CD4-positive, alpha-beta T cell treated with Interleukin-15 for 1 hour (primary cell): ENCODE data around the gene HOMEZ.

Source experiments
- DNase-seq: peaks from one replicate; pipeline ENCODE4 v3.0.0-alpha.2; 2020

HOMEZ gene

DNA sequence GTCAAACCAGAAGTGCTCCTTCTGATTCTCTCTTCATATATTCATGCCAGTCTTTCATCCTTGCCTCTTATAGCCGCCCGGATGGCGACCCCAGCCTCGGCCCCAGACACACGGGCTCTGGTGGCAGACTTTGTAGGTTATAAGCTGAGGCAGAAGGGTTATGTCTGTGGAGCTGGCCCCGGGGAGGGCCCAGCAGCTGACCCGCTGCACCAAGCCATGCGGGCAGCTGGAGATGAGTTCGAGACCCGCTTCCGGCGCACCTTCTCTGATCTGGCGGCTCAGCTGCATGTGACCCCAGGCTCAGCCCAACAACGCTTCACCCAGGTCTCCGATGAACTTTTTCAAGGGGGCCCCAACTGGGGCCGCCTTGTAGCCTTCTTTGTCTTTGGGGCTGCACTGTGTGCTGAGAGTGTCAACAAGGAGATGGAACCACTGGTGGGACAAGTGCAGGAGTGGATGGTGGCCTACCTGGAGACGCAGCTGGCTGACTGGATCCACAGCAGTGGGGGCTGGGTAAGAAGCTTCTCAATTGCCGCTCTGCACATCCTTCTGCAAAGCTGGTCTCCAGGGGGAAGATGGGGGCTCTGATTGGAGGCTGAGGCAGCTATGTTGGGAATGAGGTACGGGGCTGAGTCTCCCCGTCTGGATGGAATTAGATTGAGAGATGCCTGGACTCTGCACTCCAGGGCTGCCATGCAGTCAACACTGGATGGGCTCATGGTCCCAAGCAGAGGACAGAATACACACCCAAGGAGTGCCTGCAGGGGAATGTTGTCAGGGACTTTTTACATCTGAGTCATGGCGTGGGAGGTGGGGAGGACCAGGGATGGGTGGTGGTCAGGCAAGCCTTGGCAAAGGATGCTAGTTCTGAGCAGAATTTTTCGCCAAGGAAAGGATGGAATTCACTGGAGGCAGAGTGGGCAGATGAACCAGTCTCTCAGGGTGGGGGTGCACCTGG is 22.0 kb upstream of the HOMEZ start:
- no peak for DNase-seq

DNA sequence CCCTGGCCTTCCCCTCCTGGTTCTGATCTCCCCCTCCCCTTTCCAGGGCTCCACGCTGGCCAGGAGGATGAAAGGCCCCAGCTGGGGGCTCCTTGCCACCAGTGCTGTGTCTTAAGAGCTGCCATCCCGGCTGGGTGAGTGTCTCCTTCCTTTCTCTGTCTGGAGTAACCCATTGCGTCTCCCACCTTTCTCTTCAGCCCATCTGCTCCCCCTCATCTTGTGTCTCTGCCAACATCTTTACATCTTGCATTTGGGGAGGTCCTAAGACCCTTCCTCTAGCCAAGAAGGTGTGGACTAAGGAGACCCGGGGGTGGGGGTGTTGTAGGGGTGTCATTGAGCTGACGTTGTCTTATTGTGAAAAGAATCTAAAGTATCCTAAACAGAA is 21.2 kb upstream of the HOMEZ start:
- no peak for DNase-seq

DNA sequence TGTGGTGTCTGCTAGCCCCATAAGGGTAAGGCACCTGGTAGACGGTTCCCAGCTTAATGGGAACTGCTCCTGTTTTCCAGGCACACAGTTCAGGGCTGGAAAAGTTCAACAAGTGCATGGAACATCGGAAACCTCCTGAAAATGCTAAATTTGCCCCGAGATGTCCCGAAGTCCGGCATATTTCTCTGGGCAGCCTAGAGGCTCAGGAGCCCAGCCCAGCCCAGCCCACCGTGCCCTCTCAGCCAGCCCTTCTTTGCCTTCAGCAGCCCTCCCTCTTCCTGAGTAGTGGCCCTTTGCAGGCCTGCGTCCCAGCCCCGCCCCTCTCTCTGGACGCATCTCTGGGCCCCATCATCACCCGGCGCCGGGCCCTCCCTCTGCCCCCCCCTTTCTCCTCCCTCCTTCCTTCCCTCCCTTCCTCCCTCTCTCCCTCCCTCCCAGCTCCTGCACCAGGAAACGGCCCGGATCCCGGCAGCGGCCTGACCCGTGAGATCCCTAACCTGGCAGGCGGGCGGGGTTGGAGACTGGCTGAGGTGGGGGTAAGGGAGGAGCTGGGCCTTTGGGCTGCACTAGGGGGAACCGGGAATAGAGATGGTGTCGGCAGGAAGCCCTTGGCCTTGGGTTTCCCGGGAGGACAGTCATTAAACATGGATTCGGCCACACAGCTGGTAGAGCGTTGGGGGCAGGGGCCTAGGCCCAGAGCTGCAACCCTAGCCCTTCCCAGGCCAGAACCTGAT is 20.6 kb upstream of the HOMEZ start, which contains the start of gene BCL2L2:
Gene BCL2L2, plus strand, starts transcription at position 422 of the 734 bp plus-strand sequence. CDS start 935 bp downstream, outside the sequence.
- DNase-seq, result peak; percentile 54

DNA sequence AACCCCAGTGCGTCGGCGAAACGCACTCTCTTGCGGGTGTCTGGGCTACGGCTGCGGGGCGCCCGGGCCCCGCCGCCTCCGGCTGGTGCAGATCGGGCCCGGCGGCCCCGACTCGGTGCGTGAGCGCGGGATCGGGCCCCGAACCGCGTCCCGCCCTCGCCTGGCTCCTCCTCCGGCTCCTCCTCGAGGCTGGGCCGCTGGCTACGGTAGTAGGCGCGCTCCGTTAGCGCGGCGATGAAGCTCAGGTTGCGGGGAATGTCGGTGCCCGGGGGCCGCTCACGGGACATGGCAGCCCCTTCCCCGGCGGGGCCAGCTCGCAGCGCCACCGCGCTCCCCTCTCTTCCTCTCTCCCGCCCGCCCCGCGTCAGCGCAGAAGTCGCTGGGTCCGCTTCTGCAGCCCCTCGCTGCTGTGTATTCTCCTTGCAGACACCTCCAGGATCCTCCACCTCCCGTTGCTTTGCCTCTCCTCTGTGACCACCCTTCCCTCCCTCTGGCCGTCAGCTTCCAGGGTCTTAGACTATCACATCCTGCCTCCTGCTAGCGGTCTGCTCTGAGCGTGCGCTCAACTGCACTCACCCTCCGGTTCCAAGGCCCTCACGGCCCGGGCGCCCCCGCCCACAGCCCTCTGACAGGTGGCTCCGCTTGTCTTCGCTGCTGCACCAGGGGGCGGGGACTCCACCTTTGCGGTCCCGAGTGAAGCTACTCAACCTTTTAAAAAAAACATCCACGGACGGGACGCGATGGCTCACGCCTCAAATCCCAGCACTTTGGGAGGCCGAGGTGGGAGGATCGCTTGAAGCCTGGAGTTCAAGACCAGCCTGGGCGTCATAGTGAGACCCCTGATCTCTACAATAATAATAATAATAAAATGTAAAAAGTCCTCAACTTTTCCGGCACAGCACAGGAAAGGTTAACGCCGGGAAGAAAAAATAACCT is 16.6 kb upstream of the HOMEZ start, which contains the start of gene PPP1R3E:
Gene PPP1R3E, minus strand, starts transcription at position 570 of the 936 bp plus-strand sequence. Its CDS starts 283 bp downstream, at position 287.
- DNase-seq, result peak; percentile 88

DNA sequence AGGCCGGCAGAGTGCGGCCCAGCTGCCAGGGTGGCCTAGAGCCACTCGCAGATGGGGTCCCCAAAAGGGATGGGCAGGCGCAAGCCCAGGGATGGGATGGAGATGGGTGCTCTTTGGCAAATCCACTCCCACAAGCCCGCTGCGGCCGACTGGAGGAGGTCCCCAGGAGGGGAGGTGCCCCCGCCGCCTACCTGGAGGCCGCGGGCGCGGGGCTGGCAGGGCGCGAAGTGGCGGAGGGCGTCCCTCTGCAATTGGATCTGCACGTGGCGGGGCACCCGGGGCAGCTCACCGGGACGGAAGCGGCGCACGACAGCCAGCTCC is 16.0 kb upstream of the HOMEZ start:
- no peak for DNase-seq

DNA sequence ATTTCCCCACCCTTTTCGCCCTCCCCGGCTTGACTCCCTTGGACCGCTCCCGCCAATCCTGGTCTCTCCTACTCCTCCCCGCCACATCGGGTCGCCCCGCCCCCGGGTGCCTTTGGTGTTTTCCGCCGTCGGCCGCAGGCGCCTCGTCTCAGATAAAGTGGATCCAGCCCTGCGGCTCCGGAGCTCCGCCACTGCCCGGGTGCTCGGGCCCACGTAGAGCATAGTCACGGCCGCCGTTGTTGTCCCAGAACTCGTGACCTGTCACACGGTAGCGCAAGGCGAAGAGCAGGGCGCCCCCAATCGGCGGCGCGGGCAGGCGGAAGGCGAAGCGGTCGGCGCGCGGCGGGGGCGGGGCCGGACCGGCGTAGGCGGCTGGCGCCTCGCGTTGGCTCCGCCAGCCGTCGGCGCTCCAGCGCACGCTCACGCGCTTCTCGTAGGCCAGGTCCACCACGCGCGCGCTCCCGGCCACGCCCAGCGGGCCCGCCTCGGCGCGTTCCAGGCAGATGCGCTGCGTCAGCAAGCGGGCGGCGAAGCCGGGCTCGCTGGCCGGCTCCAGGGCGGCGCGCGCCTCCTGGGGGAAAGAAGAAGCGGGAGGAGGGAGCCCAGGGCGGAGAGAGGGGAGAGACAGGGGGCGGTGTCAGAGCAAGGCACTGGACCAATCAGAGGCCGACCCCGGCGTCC is 15.5 kb upstream of the HOMEZ start:
- peak; percentile 98 for DNase-seq

DNA sequence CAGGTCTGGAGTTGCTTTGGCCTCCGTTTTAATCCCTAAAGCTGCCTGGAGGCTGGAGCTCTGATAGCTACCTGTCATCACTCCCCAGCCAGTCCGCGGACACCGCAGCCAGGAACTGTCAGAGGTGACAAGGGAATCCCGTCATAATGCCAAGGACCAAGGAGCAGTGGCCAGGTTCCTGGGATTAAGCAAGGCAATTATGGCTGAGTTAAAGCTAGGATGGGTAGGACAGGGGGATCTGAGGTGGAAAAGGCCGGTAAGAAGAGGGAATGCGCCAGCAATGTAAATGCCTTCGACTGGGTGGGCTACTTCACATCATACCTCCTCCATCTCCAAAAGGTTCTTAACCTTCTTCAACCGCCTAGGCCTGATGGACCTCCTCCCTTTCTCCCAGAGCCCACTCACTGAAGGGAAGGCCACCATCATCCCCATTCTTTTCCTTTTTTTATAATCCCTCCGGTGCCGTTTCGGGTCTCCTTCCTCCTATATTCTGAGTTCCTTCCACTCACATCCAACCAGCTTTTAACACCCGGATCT is 14.8 kb upstream of the HOMEZ start:
- no peak for DNase-seq

DNA sequence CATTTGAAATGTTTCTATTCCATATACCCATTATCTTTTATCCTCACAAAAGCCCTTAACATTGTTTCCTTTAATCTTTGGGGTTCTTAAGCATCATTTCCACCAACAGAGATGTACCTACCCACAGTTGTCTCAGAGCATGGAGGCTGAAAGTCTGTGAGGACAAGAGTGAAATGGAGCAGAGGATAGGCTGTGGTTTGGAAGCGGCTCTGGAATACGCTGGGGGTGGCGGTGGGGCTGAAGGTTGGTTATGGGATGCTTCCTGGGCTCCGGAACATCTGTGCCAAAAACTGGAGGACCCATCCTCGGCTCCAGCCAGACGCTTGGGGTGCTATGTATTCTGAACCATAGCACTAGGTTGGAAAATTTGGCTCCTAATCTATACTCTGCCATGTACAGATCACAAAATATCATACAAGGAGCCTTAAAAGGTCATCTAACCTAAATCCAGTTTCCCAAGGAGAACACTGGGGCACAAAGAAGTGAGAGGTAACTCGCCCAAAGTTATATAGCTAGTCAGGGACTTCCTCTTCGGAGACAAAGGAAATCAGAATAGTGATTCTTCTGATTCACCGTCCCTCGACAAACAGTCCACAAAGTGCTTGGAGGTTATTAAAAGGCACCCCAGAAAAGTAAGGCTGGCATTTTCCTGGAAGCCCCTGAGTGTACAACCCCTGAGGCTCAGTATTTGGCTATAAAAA is 14.2 kb upstream of the HOMEZ start:
- DNase-seq, result no peak

DNA sequence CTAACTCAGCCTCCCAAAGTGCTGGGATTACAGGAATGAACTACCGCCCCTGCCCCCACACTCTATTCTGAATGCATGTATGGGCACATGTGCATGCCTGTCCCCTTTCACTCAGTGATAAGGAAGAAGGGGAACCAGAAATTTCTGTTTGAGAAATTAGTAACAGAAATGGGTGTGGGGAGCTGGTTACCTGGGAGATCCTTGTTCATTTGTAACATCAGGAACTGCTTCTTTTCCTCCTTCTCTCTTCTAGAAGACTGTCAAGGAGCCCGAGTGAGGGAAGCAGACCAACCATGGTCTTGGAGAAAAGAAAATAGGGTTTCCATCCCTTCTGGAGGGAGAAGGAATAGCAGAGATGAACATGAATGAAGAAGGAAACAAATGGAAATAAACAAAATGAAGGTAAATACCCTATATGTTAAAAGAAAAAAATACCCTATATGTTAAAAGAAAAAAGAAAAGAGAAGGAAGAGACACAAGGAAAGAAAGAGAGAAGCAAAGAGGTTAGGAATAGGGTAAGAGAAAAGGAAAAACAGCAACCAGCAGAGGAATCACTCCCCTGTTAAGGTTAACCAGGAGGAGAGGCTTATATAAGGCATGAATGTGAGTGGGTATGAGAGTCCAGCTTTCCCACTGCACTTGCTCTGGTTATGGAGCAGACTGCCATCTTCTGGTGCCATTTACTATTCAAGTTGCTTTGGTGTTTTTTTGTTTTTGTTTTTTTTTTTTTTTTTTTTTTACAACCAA is 13.5 kb upstream of the HOMEZ start:
- no peak for DNase-seq

DNA sequence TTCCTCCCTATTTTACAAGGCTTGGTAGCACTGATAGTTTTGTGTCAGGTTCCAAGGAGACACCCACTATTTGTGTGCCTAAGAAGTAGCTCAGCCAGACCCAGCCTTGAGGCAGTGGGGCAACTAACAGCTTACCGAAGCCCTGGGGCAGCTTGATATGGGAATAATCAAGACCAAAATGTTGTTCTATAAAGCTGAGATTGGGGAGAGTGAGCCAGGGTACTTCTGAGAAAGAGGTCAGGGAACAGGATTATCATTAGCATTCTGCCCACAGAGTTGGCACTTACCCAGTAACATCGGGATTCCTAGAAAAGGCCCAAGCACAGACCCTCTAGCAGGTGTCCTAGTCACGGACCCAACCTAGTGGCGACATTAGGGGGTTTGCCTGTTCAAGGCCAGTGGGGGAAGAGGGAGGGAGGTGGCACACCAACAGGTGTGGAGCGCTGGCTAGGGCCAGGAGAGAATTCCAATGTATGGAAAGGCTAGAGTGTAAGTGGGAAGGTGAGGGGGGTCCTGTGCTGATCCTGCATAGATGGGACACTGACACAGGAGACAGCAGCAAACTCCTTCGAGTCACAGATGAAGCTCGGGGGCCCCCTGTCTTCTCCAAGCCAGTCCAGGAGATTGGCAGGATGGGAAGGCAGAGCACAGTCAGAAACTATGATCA is 11.8 kb upstream of the HOMEZ start:
- DNase-seq, result no peak

DNA sequence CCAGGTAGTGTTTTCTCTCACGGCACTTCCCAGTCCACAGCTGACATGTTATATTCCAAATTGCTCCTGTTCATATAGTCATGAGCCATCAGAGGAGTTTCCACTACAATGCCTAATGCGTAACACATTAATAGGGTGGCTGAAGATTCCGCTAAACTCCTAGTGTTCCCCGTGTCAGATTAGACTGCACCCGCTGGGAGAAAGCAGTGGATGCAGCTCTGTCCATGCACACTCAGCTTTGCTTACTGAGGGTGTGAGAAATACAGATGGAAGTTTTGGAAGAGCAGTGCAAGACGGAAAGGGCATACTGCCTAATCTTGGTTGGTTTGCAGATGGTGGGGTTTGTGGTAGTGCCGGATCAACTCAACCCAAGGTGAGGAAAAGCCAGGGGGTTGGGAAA is 11.2 kb upstream of the HOMEZ start:
- no peak for DNase-seq

DNA sequence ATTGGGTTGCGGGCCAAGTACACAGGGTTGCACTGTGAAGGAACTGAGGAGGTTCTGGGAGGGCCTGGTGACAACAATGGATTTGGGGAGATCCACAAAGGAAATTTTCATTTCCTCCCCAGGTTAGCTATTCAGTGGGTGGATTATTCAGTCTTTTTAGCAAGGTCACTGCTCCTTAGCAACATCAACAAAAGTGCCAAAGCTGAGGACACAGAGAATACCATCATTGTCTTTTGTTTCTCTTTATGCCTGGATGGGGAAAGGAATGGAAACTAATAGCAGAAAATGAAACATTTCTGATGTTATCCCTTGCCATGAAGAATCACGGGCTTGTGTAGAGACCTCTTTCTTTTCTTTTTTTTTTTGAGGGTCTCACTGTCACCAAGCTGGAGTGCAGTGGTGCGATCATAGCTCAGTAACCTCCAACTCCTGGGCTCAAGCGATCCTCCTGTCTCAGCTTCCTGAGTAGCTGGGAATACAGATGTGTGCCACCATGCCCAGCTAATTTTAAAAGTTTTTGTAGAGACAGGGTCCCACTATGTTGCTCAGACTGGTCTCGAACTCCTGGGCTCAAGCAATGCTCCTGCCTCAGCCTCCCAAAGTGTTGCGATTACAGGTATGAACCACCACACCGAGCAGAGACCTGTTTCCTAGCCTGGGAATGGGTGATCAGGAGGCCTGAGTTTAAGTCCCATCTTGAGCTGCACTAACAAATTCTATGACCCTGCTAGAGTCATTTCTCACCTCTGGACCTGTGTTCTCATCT is 10.3 kb upstream of the HOMEZ start:
- no peak for DNase-seq

DNA sequence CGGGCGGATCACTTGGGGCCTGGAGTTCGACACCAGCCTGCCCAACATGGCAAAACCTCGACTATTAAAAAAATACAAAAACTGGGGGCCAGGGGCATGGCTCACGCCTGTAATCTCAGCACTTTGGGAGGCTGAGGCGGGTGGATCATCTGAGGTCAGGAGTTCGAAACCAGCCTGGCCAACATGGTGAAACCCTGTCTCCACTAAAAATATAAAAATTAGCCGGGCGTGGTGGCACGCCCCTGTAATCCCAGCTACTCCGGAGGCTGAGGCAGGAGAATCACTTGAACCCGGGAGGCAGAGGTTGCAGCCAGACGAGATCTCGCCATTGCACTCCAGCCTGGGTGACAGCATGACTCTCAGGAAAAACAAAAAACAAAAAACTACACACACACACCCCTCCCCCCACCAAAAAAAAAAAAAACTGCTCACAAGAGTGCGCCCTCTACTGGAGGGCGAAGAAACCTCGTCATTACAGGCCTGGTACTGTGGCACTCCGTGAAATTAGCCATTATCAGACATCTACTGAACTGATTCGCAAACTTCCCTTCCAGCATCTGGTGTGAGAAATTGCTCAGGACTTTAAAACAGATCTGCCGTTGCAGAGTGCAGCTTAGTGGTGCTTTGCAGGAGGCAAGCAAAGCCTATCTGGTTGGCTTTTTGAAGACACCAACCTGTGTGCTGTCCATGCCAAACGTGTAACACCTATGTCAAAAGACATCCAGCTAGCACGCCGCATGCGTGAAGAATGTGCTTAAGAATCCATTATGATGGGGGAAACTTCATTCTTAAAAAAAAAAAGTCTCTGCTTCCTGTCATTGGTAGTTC is 9.0 kb upstream of the HOMEZ start:
- DNase-seq, result peak; percentile 52

DNA sequence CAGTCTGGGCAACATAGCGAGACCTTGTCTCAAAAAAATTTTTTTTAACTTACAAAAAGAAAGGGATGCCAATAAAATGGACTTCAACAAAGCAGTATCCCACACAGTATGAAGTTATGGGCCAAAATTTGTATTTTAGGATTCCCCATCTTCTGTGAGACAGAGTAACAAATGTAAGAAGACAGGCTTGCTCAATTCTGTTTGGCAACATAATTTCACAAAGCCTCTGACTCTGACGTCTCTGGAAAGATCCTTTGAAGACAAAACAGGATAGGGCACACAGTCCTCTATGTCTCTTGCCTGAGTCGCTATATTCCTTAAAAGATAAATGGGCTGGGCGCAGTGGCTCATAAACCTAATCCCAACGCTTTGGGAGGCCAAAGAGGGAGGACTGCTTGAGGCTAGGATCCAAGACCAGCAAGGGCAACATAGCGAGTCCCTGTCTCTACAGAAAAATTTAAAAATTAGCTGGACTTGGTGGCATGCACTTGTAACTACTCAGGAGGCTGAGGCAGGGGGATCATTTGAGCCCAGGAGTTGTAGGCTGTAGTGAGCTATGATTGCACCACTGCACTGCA is 1.1 kb upstream of the HOMEZ start:
- DNase-seq, result no peak

DNA sequence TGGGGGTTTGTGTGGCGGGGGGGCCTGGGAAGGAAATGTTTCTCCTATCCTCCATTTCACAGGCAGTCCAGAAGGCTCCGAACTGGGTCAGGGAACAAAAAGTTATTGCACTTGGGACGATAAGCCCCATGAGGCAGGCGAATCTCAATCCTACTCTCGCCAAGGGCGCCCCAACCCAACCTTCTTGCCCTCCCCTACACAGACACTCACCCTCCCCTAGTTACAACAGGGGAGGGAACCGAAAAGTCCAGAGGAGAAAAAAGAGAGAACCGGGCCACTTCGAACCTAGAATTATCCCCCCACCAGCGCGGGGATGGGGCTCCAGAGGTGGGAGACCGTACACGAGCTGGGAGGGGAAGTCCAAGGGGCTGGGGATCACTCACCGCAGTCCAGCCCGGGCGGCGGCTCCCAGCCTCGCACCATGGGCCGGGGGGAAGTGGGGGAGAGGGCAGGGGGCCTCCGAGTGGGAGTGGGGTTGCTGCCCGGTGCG is 357 bp downstream of the HOMEZ start:
- no peak for DNase-seq

DNA sequence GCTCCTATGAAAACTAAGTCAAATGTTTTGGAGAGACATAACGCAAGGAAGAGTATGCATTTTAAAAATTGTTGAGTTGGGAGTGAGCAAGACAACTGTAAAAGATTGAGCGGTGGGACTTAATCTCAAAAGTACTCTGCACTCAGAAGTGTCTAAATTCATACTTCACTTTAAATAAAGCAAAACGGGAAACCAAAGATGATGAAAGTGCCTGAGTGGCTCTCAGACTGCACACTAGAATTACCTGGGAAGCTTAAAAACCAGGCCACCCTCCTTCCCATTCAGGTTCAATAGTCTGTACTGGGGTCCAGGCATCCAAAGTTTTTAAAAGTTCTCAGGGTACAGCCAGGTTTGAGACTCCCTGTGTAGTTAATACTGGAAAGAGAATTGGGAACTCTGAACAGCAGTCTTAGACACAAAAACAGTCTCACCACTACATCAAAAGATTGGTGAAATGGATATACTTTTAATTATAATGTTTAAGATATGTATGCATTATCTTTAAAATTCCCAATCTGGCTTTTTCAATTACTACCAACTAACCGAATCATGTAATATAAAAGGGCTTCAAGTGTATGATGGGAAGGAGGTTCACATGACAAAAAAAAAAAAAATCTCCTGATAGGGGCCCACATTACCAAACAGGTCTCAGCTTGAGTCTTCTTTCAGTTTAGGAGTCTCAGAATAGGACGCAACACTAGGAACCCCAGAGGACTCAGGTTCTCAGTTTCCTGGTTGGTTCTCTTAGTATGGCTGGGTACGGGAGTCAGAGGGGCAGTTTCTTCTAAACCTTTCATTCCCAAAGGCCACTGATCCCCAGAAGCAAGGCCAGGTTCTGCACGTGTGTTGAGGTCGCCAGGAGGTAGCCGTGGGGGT is 1.0 kb downstream of the HOMEZ start:
- no peak for DNase-seq

DNA sequence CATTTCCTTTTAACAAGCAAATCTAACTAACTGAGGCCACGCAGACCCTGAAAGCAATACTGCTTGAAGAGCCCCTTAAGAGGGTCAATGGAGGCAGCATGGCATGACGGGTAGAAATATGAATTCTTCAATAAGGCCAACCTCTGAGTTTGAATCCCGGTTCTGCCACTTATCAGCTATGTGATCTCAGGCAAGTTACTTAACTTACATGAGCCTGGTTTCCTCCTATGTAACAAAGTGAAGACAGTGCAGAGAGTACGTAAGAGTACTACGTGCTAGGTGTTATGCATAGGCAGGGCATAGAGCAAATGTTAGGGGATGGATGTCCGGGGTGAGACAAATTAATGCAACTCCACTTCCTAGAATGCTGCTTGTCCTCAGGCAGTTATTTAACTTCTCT is 4.7 kb downstream of the HOMEZ start:
- DNase-seq, result no peak
